Parathyroid adenoma (tissue), 2 donors: ENCODE data around the gene EPAS1.

Source experiments
- H2AFZ ChIP-seq: fragments of 300-600 bp; sonication (generic); one replicate; pipeline ENCODE4 v1.7.0; 2017; ENCODE audit warnings: antibody characterized with exemption, mild to moderate bottlenecking
- H3K27ac ChIP-seq: fragments of 300-600 bp; sonication (generic); one replicate; pipeline ENCODE4 v1.7.0; 2017
- H3K27me3 ChIP-seq: fragments of 300-600 bp; sonication (generic); one replicate; pipeline ENCODE4 v1.7.0; 2017; ENCODE audit warnings: low read length; ENCODE audit not compliant: control insufficient read depth, insufficient read depth
- H3K36me3 ChIP-seq: fragments of 300-600 bp; sonication (generic); one replicate; pipeline ENCODE4 v1.7.0; 2017; ENCODE audit warnings: low read length; ENCODE audit not compliant: control insufficient read depth, insufficient read depth
- H3K4me1 ChIP-seq: fragments of 300-600 bp; sonication (generic); one replicate; pipeline ENCODE4 v1.7.0; 2017; ENCODE audit warnings: control low read depth
- H3K4me2 ChIP-seq: fragments of 300-600 bp; sonication (generic); one replicate; pipeline ENCODE4 v1.7.0; 2017; ENCODE audit warnings: low read length
- H3K4me3 ChIP-seq: fragments of 300-600 bp; sonication (generic); one replicate; pipeline ENCODE4 v1.7.0; 2017; ENCODE audit warnings: low read depth, low read length
- H3K79me2 ChIP-seq: fragments of 300-600 bp; sonication (generic); one replicate; pipeline ENCODE4 v1.7.0; 2017; ENCODE audit warnings: control low read depth
- H3K9ac ChIP-seq: fragments of 300-600 bp; sonication (generic); one replicate; pipeline ENCODE4 v1.7.0; 2017; ENCODE audit warnings: mild to moderate bottlenecking
- H3K9me3 ChIP-seq: fragments of 300-600 bp; sonication (generic); one replicate; pipeline ENCODE4 v1.7.0; 2017; ENCODE audit warnings: low read length; ENCODE audit not compliant: control insufficient read depth
- TF ChIP-seq, protein P1 (sequence below): fragments of 300-600 bp; sonication (generic); IDR thresholded peaks from one replicate; pipeline ENCODE4 v1.7.0; 2017; ENCODE audit warnings: antibody characterized with exemption, mild to moderate bottlenecking
- donor health status: primary hyperparathyroidism.

The EPAS1 gene

DNA sequence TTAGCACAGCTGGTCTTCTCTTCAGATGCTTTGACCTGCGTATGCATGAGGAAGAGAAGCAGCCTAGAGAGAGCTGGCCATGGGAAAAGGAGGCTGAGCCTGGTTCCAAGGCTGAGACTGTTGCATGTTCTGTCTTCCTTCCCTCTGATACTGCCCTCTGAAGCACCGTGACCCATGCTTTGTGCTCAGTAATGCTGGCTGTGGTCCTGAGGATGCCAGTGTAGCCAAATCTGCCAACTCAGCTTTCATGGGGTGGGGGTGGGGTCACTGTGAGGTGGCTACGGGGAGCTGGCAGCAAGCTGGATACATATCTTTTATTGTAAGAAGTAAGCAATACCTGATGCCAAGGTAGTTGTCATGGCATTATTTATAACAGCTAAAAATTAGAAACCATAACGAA lies 41.5 kb downstream of the EPAS1 start:
- H3K4me2 ChIP-seq = peak overlapping the region; percentile 43
- H3K36me3 ChIP-seq = no peaks in the 10 kb centered on the region
- no peak overlapping the region for H3K9ac ChIP-seq
- peak overlapping the region; percentile 71 for H3K27ac ChIP-seq
- peaks cover 99% of the 10 kb centered on the region for H3K4me1 ChIP-seq
- peaks cover 34% of the 10 kb centered on the region for H3K79me2 ChIP-seq
- no peak overlapping the region for H3K4me3 ChIP-seq
- no peaks in the 10 kb centered on the region for H3K9me3 ChIP-seq
- no peaks in the 10 kb centered on the region for H3K27me3 ChIP-seq
- TF ChIP-seq, protein P1, sequence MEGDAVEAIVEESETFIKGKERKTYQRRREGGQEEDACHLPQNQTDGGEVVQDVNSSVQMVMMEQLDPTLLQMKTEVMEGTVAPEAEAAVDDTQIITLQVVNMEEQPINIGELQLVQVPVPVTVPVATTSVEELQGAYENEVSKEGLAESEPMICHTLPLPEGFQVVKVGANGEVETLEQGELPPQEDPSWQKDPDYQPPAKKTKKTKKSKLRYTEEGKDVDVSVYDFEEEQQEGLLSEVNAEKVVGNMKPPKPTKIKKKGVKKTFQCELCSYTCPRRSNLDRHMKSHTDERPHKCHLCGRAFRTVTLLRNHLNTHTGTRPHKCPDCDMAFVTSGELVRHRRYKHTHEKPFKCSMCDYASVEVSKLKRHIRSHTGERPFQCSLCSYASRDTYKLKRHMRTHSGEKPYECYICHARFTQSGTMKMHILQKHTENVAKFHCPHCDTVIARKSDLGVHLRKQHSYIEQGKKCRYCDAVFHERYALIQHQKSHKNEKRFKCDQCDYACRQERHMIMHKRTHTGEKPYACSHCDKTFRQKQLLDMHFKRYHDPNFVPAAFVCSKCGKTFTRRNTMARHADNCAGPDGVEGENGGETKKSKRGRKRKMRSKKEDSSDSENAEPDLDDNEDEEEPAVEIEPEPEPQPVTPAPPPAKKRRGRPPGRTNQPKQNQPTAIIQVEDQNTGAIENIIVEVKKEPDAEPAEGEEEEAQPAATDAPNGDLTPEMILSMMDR = no peak
- no peak overlapping the region for H2AFZ ChIP-seq

DNA sequence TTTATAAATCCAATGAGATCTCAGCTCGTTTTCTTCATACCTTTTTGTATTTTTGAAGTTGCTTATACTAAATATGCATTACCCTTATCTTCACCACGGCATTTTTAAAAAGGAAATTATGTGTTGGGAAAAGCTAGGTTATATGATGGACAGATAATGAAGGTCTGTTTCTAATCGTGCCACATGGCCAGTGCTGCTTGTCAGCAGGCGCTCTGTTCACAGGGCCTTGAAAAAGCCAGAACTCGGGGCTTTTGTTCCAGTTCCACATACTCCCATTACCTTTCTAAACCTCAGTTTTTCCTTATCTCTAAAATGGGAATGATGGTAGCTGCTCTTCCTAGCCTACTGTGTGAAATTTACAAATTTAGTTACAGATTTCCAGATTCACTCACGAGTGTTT lies 42.0 kb downstream of the EPAS1 start:
- Histone ChIP-seq H3K9me3 (no peaks in the 10 kb centered on the region), H3K9ac (no peak overlapping the region), H3K27ac (peak overlapping the region; percentile 71), H3K36me3 (no peaks in the 10 kb centered on the region), H3K4me3 (no peak overlapping the region), H2AFZ (no peak overlapping the region), H3K4me2 (peak overlapping the region; percentile 43), H3K4me1 (peaks cover 99% of the 10 kb centered on the region), H3K79me2 (peaks cover 29% of the 10 kb centered on the region), H3K27me3 (no peaks in the 10 kb centered on the region)
- TF ChIP-seq, protein P1 = no peak

DNA sequence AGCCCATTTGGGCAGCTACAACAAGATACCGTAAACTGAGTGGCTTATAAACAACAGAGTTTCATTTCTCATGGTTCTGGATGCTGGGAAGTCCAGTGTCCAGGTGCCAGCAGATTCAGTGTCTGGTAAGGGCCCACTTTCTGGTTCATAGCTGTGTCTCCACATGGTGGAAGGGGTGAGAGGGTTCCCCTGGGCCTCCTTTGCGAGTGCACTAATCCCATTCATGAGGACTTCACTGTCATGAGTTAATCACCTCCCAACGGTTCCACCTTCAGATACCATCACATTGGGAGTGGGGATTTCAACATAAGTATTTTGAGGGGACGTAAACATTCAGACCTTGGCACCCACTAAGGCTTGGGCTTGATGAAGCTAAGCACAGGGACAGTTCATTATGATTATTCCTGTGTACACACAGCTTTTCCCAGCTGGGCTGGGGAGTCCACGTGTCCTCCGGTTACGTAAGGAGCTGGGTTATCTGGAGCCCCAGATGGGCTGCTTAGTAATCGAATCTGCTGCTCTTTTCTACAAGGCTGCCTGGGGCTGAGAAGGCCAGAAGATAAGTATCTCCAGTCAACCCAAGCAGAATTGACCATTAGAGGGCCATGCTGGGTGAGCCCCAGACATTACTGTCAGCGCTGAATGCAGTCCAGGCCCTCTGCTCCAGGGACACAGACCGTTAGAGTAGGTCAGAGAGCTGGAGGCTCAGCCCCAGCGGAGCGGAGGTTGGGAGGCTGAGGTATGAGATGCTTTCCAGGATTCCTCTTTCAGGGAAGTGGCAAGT lies 42.7 kb downstream of the EPAS1 start:
- peak overlapping the region; percentile 71 for H3K27ac ChIP-seq

DNA sequence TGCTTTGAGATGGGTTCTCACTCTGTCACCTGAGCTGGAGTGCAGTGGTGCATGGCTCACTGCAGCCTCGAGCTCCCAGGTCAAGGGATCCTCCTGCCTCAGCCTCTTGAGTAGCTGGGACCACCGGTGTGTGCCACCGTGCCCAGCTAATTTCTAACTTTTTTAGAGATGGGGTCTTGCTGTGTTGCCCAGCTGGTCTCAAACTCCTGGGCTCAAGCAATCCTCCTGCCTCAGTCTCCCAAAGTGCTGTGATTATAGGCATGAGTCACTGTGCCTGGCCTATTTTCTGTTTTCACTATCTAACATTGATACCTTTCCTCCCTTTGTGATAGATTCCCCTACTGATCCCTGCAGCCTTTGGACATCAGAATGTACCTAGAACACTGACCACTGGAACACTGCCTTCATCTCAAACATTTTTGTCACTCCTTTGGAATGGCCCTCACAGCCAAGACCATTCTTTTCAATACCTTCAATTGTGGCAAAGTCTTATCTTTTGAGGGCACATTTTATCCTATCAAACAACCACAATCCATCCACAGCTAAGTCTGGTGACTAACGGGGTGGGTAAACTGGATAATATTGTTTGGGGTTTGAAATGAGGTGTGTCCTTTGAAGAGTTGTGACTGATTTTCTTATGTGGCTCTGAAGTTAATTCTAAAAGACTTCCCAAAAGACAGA lies 43.7 kb downstream of the EPAS1 start:
- H3K9me3 ChIP-seq = no peaks in the 10 kb centered on the region
- no peak overlapping the region for H3K4me3 ChIP-seq
- no peak overlapping the region for H3K27ac ChIP-seq
- no peaks in the 10 kb centered on the region for H3K27me3 ChIP-seq
- H3K4me2 ChIP-seq = peak overlapping the region; percentile 3
- H3K79me2 ChIP-seq = peaks cover 22% of the 10 kb centered on the region
- no peak overlapping the region for H3K9ac ChIP-seq
- no peaks in the 10 kb centered on the region for H3K36me3 ChIP-seq
- TF ChIP-seq, protein P1 = no peak
- H2AFZ ChIP-seq = no peak overlapping the region
- peaks cover 86% of the 10 kb centered on the region for H3K4me1 ChIP-seq

More for the DNA sequence above, 42.7 kb downstream of the EPAS1 start:
- Histone ChIP-seq H3K36me3 (no peaks in the 10 kb centered on the region), H3K4me2 (peak overlapping the region; percentile 43), H3K9me3 (no peaks in the 10 kb centered on the region), H3K9ac (no peak overlapping the region), H3K79me2 (peaks cover 30% of the 10 kb centered on the region), H2AFZ (peak overlapping the region; percentile 39), H3K27me3 (no peaks in the 10 kb centered on the region), H3K4me1 (peaks cover 96% of the 10 kb centered on the region), H3K4me3 (no peak overlapping the region)
- TF ChIP-seq, protein P1 = peak; percentile 15
